ENCODE results near the gene CST7. TPM values are rescaled to one million over a fixed set of nuclear protein-coding genes. Genes with fewer than 3 reads are reported as not detected.

The CST7 gene
- total RNA-seq, 1 experiment from 2014 or later, result not detected

- Histone ChIP-seq H3K27ac (ENCODE audit: low read length) (no peak overlapping the region), H3K36me3 (ENCODE audit: control insufficient read depth, insufficient read depth, low read length) (no peaks in the 10 kb centered on the region), H3K9me3 (ENCODE audit: control insufficient read depth, insufficient read depth, low read depth, low read length) (no peaks in the 10 kb centered on the region), H3K27me3 (ENCODE audit: control insufficient read depth, insufficient read depth, low read length) (no peaks in the 10 kb centered on the region), H3K4me3 (ENCODE audit: low read depth in 2 of 2, low read length in 2 of 2) (no peak overlapping the region), H3K4me1 (ENCODE audit: control insufficient read depth, insufficient read depth, low read length) (no peaks in the 10 kb centered on the region)
- ATAC-seq, result no peak
- TF ChIP-seq SIN3A (IDR thresholded peaks at IDR 0.05; ENCODE audit: borderline replicate concordance, insufficient read depth, low read depth, low read length) (no peak), TCF7L2 (IDR thresholded peaks at IDR 0.05; ENCODE audit: low read depth, low read length) (no peak), POLR2AphosphoS5 (IDR thresholded peaks at IDR 0.05; ENCODE audit: low read depth, low read length) (no peak), REST (IDR thresholded peaks at IDR 0.05; ENCODE audit: insufficient read depth in 1 of 2, low read depth in 2 of 2, low read length in 1 of 2) (no peak)
- intact Hi-C loops (cut with micrococcal nuclease; ENCODE audit: unreplicated experiment), result no loop called here
- ChIA-PET POLR2A (no interaction called here), CTCF (no interaction called here)
- no peak for DNase-seq (ENCODE audit: low read depth, low spot score)
- no TSS peak for BruUV-seq (replicated peaks)
- in situ Hi-C loops (cut with HindIII; ENCODE audit: low pct_unique_long_range_greater_than_20kb, low sequenced_read_pairs), result no loop called here
Measured at GRCh38 chr20:24909861-24910260, 39.2 kb upstream of the CST7 start.

- in situ Hi-C loops (cut with HindIII; ENCODE audit: low pct_unique_long_range_greater_than_20kb, low sequenced_read_pairs) (no loop called here), intact Hi-C loops (cut with micrococcal nuclease; ENCODE audit: unreplicated experiment) (no loop called here)
- no peak for TF ChIP-seq TCF7L2 (IDR thresholded peaks at IDR 0.05; ENCODE audit: low read depth, low read length)
- no peak for TF ChIP-seq POLR2AphosphoS5 (IDR thresholded peaks at IDR 0.05; ENCODE audit: low read depth, low read length)
- TF ChIP-seq SIN3A (IDR thresholded peaks at IDR 0.05; ENCODE audit: borderline replicate concordance, insufficient read depth, low read depth, low read length), result no peak
- TF ChIP-seq CTCF (IDR thresholded peaks at IDR 0.05), result no peak
- no peak for TF ChIP-seq REST (IDR thresholded peaks at IDR 0.05; ENCODE audit: insufficient read depth in 1 of 2, low read depth in 2 of 2, low read length in 1 of 2)
- H3K9me3 ChIP-seq (ENCODE audit: control insufficient read depth, insufficient read depth, low read depth, low read length), result no peaks in the 10 kb centered on the region
- no peak overlapping the region for H3K4me3 ChIP-seq (ENCODE audit: low read depth in 2 of 2, low read length in 2 of 2)
- H3K27ac ChIP-seq (ENCODE audit: low read length), result no peak overlapping the region
- no TSS peak for BruUV-seq (replicated peaks)
- H3K36me3 ChIP-seq (ENCODE audit: control insufficient read depth, insufficient read depth, low read length), result no peaks in the 10 kb centered on the region
- no peaks in the 10 kb centered on the region for H3K27me3 ChIP-seq (ENCODE audit: control insufficient read depth, insufficient read depth, low read length)
- ChIA-PET POLR2A (no interaction called here), CTCF (no interaction called here)
- H3K4me1 ChIP-seq (ENCODE audit: control insufficient read depth, insufficient read depth, low read length), result no peaks in the 10 kb centered on the region
- ATAC-seq, result no peak
- no peak for DNase-seq (ENCODE audit: low read depth, low spot score)
Measured at GRCh38 chr20:24910461-24910860, 38.6 kb upstream of the CST7 start.
